B cell (primary cell): Measurements from ENCODE around the gene NDUFA6. TPM values are rescaled to one million over a fixed set of nuclear protein-coding genes. Genes with fewer than 3 reads are reported as not detected.

Source experiments
- ATAC-seq: fragments of 200-7000 bp; cut with Tn5 transposase; one replicate; pipeline ENCODE4 v1.10.0; 2021; ENCODE audit warnings: low read depth, mild to moderate bottlenecking, moderate number of reproducible peaks, moderate library complexity
- CTCF ChIA-PET: fragments of 350-600 bp; sonication (Branson Sonifier 250); formaldehyde crosslinking; loops from one replicate; lab custom pipeline; 2021; ENCODE audit warnings: antibody characterized with exemption, inconsistent platforms; lab: Charles Lee
- POLR2A ChIA-PET: fragments of 350-600 bp; sonication (Branson Sonifier 250); formaldehyde crosslinking; loops from one replicate; lab custom pipeline; 2021; ENCODE audit warnings: antibody characterized with exemption; lab: Charles Lee
- DNase-seq: peaks from one replicate; pipeline ENCODE4 v3.0.0; 2013
- H2AFZ ChIP-seq: 2 replicates; pipeline ENCODE4 v1.6.1; 2012; ENCODE audit warnings: mild to moderate bottlenecking, low read depth, low read length; ENCODE audit not compliant: insufficient read depth, poor library complexity, severe bottlenecking
- H3K27ac ChIP-seq, 2 donors: 1 replicate in 1 of 2; 2 replicates in 1 of 2; pipeline ENCODE4 v1.5.1; 2012 to 2013; ENCODE audit warnings: low read length in 2 of 2, mild to moderate bottlenecking in 2 of 2, moderate library complexity in 1 of 2
- H3K27me3 ChIP-seq, 4 experiments: fragments of 200-600 bp in 1 of 4; sonication (generic) in 1 of 4; replicated peaks in 1 of 4; 1 replicate in 2 of 4; 2 replicates in 2 of 4; pipeline versions ENCODE4 v1.6.1 to v1.7.0; 2013 to 2016; ENCODE audit warnings: low read length in 3 of 4, mild to moderate bottlenecking in 2 of 4, mixed read lengths in 1 of 4, moderate library complexity in 1 of 4; ENCODE audit not compliant: insufficient read depth in 4 of 4, control insufficient read depth in 3 of 4; ENCODE audit errors: control extremely low read depth in 1 of 4
- H3K36me3 ChIP-seq, 2 experiments: replicated peaks in 1 of 2; 1 replicate in 1 of 2; 2 replicates in 1 of 2; pipeline versions ENCODE4 v1.6.1 to v1.7.1; 2013; ENCODE audit warnings: low read length in 1 of 2; ENCODE audit not compliant: insufficient read depth in 2 of 2, control insufficient read depth in 1 of 2; ENCODE audit errors: control extremely low read depth in 1 of 2, extremely low read depth in 1 of 2
- H3K4me1 ChIP-seq, 2 donors: fragments of 200-600 bp in 1 of 2; sonication (generic) in 1 of 2; 1 replicate in 1 of 2; 2 replicates in 1 of 2; pipeline versions ENCODE4 v1.5.1 to v1.6.1; 2013 to 2017; ENCODE audit warnings: low read length in 2 of 2; ENCODE audit not compliant: control insufficient read depth in 2 of 2, insufficient read depth in 2 of 2
- H3K4me2 ChIP-seq: replicated peaks from 2 replicates; pipeline ENCODE3; 2012; ENCODE audit warnings: mild to moderate bottlenecking, low read depth, low read length; ENCODE audit not compliant: poor library complexity, severe bottlenecking
- H3K4me3 ChIP-seq, 5 experiments: fragments of 200-600 bp in 1 of 5; sonication (generic) in 1 of 5; 1 replicate in 3 of 5; 2 replicates in 2 of 5; pipeline versions ENCODE4 v1.5.1 to v1.7.0; 2011 to 2016; ENCODE audit warnings: low read length in 4 of 5, mild to moderate bottlenecking in 4 of 5, low read depth in 2 of 5, control low read depth in 1 of 5, moderate library complexity in 1 of 5; ENCODE audit not compliant: insufficient read depth in 1 of 5; ENCODE audit errors: control extremely low read depth in 1 of 5, extremely low read depth in 1 of 5
- H3K79me2 ChIP-seq: fragments of 200-600 bp; sonication (generic); one replicate; pipeline ENCODE4 v1.6.0; 2016; ENCODE audit warnings: low read length; ENCODE audit not compliant: control insufficient read depth, insufficient read depth
- H3K9ac ChIP-seq: fragments of 200-600 bp; sonication (generic); 2 replicates; pipeline ENCODE4 v1.6.1; 2017; ENCODE audit warnings: mild to moderate bottlenecking, low read length, moderate library complexity
- H3K9me3 ChIP-seq, 3 donors: one replicate each; pipeline versions ENCODE4 v1.6.1 to v1.7.1; 2013; ENCODE audit warnings: low read length in 2 of 3; ENCODE audit not compliant: control insufficient read depth in 2 of 3, insufficient read depth in 1 of 3; ENCODE audit errors: control extremely low read depth in 1 of 3
- H4K20me1 ChIP-seq: 2 replicates; pipeline ENCODE4 v1.6.0; 2012; ENCODE audit warnings: mild to moderate bottlenecking, low read length; ENCODE audit not compliant: insufficient read depth, control insufficient read depth, poor library complexity, severe bottlenecking
- H3K27ac Mint-ChIP-seq: one replicate; pipeline ENCODE4 v1.8.0; 2021; ENCODE audit warnings: mixed read lengths
- H3K27me3 Mint-ChIP-seq: one replicate; pipeline ENCODE4 v1.8.0; 2021; ENCODE audit warnings: mixed read lengths
- H3K4me1 Mint-ChIP-seq: one replicate; pipeline ENCODE4 v1.8.0; 2021; ENCODE audit warnings: mixed read lengths
- H3K4me3 Mint-ChIP-seq: one replicate; pipeline ENCODE4 v1.8.0; 2021; ENCODE audit warnings: mixed read lengths
- H3K9me3 Mint-ChIP-seq: one replicate; pipeline ENCODE4 v1.8.0; 2022; ENCODE audit warnings: mixed read lengths; ENCODE audit not compliant: insufficient read depth
- CTCF ChIP-seq: fragments of 200-600 bp; IDR thresholded peaks from one replicate; pipeline ENCODE4 v1.8.0; 2022; ENCODE audit warnings: antibody characterized with exemption, mild to moderate bottlenecking
- EZH2 ChIP-seq: IDR thresholded peaks from 2 replicates; pipeline ENCODE4 v1.6.1; 2012; ENCODE audit warnings: borderline replicate concordance, low read depth, mild to moderate bottlenecking, moderate library complexity, low read length; ENCODE audit not compliant: insufficient read depth, poor library complexity, severe bottlenecking
- WGBS: methylation state at CpG from one replicate; pipeline ENCODE4 v1.1.5; 2013; ENCODE audit warnings: missing lambda C conversion rate; ENCODE audit not compliant: insufficient coverage; 5-methylcytosine and 5-hydroxymethylcytosine counted together
- intact Hi-C: fragments of 100-400 bp; cut with micrococcal nuclease; formaldehyde crosslinking; loops from one replicate; pipeline ENCODE4 v1.10.0; 2022
- polyA plus RNA-seq: library from polyadenylated mRNA; depleted of rRNA; stranded (reverse); fragments of >200 nt; gene quantifications from 2 replicates; pipeline ENCODE4 v1.2.3, GENCODE V29; 2012
- total RNA-seq, 2 donors: library from RNA; stranded (reverse); fragments of 120-200 nt in 1 of 2; gene quantifications; 1 replicate in 1 of 2; 2 replicates in 1 of 2; pipeline versions ENCODE4 v1.2.3 to v1.2.4, GENCODE V29; 2013 to 2022

The NDUFA6 gene
- total and polyA plus RNA-seq, 2 donors (not counting 1 experiment from before 2014, with no cell fraction given) = 26.2 to 47.8 TPM

DNA sequence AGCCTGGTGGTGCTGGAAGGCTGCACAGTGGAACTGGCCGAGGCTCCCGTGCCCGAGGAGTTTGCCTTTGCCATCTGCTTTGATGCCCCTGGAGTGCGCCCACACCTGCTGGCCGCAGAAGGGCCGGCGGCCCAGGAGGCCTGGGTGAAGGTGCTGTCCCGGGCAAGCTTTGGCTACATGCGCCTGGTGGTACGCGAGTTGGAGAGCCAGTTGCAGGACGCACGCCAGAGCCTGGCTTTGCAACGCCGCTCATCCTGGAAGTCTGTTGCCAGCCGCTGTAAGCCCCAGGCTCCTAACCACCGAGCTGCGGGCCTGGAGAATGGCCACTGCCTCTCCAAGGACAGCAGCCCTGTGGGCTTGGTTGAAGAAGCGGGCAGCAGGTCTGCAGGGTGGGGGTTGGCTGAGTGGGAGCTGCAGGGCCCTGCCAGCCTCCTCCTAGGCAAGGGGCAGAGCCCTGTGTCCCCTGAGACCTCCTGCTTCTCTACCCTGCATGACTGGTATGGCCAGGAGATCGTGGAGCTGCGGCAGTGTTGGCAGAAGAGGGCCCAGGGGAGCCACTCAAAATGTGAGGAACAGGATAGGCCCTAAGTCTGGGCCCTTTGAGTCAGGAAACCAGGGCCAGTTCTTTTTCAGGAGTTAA is 13.0 kb downstream of the NDUFA6 start:
- Mint-ChIP-seq H3K27ac (peak overlapping the region; percentile 6), H3K4me1 (peaks cover 46% of the 10 kb centered on the region), H3K27me3 (no peaks in the 10 kb centered on the region), H3K4me3 (no peak overlapping the region), H3K9me3 (no peaks in the 10 kb centered on the region)
- no peaks in the 10 kb centered on the region for H3K9me3 ChIP-seq
- ChIA-PET POLR2A (interaction anchor here (4.0 kb wide), 1 partner anchor 13 kb away, joined by 45 read pairs; the partner anchor contains the start of gene NDUFA6), CTCF (interaction anchor here (2.7 to 4.0 kb wide), 2 partner anchors 13 to 110 kb away, joined by 9 to 41 read pairs; partner anchors contain the start of gene NDUFA6)
- no peak overlapping the region for H3K4me2 ChIP-seq
- H4K20me1 ChIP-seq = no peaks in the 10 kb centered on the region
- peaks cover 26 to 42% of the 10 kb centered on the region in 2 donors for H3K4me1 ChIP-seq
- 93% methylated on average over 21 of the region's 21 CpGs for WGBS
- TF ChIP-seq EZH2 = no peak
- no peak for TF ChIP-seq CTCF
- no peak overlapping the region for H3K4me3 ChIP-seq
- no peak for DNase-seq
- H3K27me3 ChIP-seq = no peaks in the 10 kb centered on the region
- H2AFZ ChIP-seq = no peak overlapping the region
- H3K36me3 ChIP-seq = peaks cover 0 to 9% of the 10 kb centered on the region in 2 experiments
- intact Hi-C loops = loop anchor here (2.0 kb wide), 1 partner anchor 791 kb away; the partner anchor contains the start of gene RANGAP1
- no peak for ATAC-seq
- H3K27ac ChIP-seq = no peak overlapping the region
- H3K79me2 ChIP-seq = peaks cover 32% of the 10 kb centered on the region
- no peak overlapping the region for H3K9ac ChIP-seq

DNA sequence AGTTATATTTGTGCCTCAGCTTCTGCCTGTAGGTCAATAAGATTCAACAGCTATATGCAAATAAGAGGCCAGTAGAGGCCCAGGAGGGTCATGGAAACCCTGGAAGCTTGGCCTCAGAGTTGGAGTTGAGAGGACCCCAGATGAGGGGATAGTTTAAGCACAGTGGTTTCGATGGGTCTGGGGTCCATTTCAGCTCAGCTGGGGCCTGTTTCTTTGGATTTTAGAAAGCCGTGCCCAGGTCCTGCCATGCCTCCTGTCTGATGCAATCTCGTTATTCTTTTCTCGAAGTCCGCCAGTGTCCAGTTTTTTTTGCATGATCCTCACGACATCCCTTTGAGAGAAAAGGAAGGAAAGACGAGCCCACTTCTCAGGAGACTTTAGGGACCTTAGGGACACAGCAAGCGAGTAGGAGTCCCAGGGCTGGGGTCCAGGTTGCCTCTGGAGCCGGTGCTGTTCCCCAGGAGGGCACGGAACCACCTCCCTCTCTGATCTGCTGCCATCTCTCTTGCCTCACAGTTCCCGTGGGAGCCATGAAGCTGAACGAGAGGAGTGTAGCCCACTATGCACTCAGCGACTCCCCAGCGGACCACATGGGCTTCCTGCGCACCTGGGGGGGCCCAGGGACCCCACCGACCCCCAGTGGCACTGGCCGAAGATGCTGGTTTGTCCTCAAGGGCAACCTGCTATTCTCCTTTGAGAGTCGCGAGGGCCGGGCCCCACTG is 13.6 kb downstream of the NDUFA6 start:
- WGBS = 93% methylated on average over 20 of the region's 20 CpGs
- H4K20me1 ChIP-seq = no peaks in the 10 kb centered on the region
- ATAC-seq (no peak), DNase-seq (no peak)
- TF ChIP-seq EZH2 = no peak
- no peak for TF ChIP-seq CTCF
- peaks cover 26 to 41% of the 10 kb centered on the region in 2 donors for H3K4me1 ChIP-seq
- H3K4me1 Mint-ChIP-seq = peaks cover 44% of the 10 kb centered on the region
- intact Hi-C loops = no loop called here
- no peaks in the 10 kb centered on the region for H3K27me3 ChIP-seq
- no peak overlapping the region for H3K4me3 ChIP-seq
- peaks cover 0 to 4% of the 10 kb centered on the region in 2 experiments for H3K36me3 ChIP-seq
- peaks cover 25% of the 10 kb centered on the region for H3K79me2 ChIP-seq
- no peak overlapping the region for H3K4me2 ChIP-seq
- no peak overlapping the region for H2AFZ ChIP-seq
- H3K4me3 Mint-ChIP-seq = peak overlapping the region; percentile 16
- ChIA-PET CTCF (interaction anchor here (0.7 to 2.7 kb wide), 3 partner anchors 110 to 380 kb away, joined by 3 to 9 read pairs (median 4); no protein-coding TSS in a partner anchor), POLR2A (interaction anchor here (1.9 kb wide), 1 partner anchor 14 kb away, joined by 5 read pairs; the partner anchor contains the start of gene NDUFA6)
- H3K27ac Mint-ChIP-seq = no peak overlapping the region
- H3K9me3 ChIP-seq = no peaks in the 10 kb centered on the region
- no peaks in the 10 kb centered on the region for H3K27me3 Mint-ChIP-seq
- H3K27ac ChIP-seq = no peak overlapping the region
- no peaks in the 10 kb centered on the region for H3K9me3 Mint-ChIP-seq
- H3K9ac ChIP-seq = no peak overlapping the region
